Medulla oblongata (tissue), 1 donor: ENCODE measurements around the gene CPLX3.

Experiments used
- DNase-seq: peaks from one replicate; pipeline ENCODE4 v3.0.0-alpha.2; 2015; ENCODE audit errors: extremely low spot score

Gene CPLX3

GRCh38 chr15:74844319-74845207, 18.1 kb downstream of the CPLX3 start:
- DNase-seq, result no peak

- no peak for DNase-seq
Observed at GRCh38 chr15:74845208-74845568, 18.8 kb downstream of the CPLX3 start.

- DNase-seq, result no peak
Observed at GRCh38 chr15:74845581-74845980, 19.2 kb downstream of the CPLX3 start.

- peak; percentile 47 for DNase-seq
Observed at GRCh38 chr15:74847432-74847831, 21.0 kb downstream of the CPLX3 start.

GRCh38 chr15:74850393-74850792, 24.0 kb downstream of the CPLX3 start:
- DNase-seq, result no peak

GRCh38 chr15:74851960-74852359, 25.5 kb downstream of the CPLX3 start:
- no peak for DNase-seq

- no peak for DNase-seq
Observed at GRCh38 chr15:74854453-74855022, 28.1 kb downstream of the CPLX3 start.

- DNase-seq, result no peak
Observed at GRCh38 chr15:74855857-74856256, 29.4 kb downstream of the CPLX3 start.

GRCh38 chr15:74856537-74856936, 30.1 kb downstream of the CPLX3 start:
- no peak for DNase-seq

GRCh38 chr15:74857082-74857655, 30.7 kb downstream of the CPLX3 start:
- no peak for DNase-seq

- DNase-seq, result peak; percentile 52
Observed at GRCh38 chr15:74857671-74858368, 31.4 kb downstream of the CPLX3 start.

GRCh38 chr15:74858369-74858740, 31.9 kb downstream of the CPLX3 start:
- peak; percentile 43 for DNase-seq

- no peak for DNase-seq
Observed at GRCh38 chr15:74863239-74864056, 37.0 kb downstream of the CPLX3 start.

GRCh38 chr15:74864296-74864695, 37.9 kb downstream of the CPLX3 start:
- DNase-seq, result no peak

GRCh38 chr15:74865316-74865715, 38.9 kb downstream of the CPLX3 start:
- no peak for DNase-seq

GRCh38 chr15:74866090-74866489, 39.7 kb downstream of the CPLX3 start:
- DNase-seq, result no peak

GRCh38 chr15:74867466-74868038, 41.1 kb downstream of the CPLX3 start:
- DNase-seq, result no peak

- DNase-seq, result peak; percentile 65
Observed at GRCh38 chr15:74868059-74868458, 41.6 kb downstream of the CPLX3 start.

- DNase-seq, result no peak
Observed at GRCh38 chr15:74869372-74869725, 42.9 kb downstream of the CPLX3 start.

- DNase-seq, result peak; percentile 85
Observed at GRCh38 chr15:74869726-74870407, 43.4 kb downstream of the CPLX3 start.
